ENCODE results near the gene KDM5B. TPM values are rescaled to one million over a fixed set of nuclear protein-coding genes. Genes with fewer than 3 reads are reported as not detected.
"Not testable (repeated sequence)": the region's sequence is repeated elsewhere in the genome, so short reads cannot be mapped to it uniquely, and the experiment has no call there.

Gene KDM5B
- total and polyA plus RNA-seq, 2 donors from 2014 or later, result 10.7 to 55.5 TPM

DNA sequence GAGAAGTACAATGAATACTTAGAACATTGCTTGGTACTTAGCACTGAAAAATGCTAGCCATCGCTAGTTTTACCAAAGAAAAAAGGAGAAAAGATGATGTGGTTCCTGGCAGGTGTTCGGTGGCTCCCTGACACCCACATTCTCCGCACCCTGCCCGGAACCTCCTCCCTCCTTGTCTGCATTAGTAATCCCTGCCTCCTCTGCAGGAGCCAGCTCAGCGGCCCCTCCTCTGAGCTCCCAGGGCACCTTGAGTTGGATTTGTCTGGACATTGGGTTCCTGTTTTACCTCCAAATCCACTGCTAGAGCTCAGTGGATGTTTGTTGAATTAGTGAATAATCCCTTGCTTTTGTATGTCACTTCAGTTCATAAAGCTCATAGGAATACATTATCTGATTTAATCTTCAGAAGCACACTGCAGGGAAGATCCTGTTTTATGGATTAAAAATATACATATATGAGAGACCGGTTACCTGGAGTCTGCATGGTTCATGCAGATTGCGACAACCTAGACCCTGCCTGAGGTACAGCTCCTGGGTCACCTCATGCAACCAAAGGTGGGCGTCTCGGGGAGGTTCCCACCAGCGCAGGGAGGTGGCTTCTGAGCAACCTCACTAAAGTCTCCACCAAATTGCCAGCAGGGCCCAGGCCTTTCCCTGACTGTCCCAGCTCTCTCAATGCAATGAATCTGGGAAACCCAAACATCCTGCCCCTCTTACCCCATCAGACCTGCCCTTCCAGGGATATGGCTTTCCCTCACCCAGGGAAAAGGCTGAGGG, 26.7 kb upstream of the KDM5B start:
- DNase-seq (no peak), FAIRE-seq (no peak)
- no peaks in the 10 kb centered on the region for H3K4me1 ChIP-seq (ENCODE audit: control insufficient read depth in 2 of 3, insufficient read depth in 2 of 3, low read depth in 1 of 3, low read length in 3 of 3)
- intact Hi-C loops (cut with DNase I), result no loop called here
- H3K27ac ChIP-seq (ENCODE audit: low read depth in 2 of 2, low read length in 2 of 2), result no peak overlapping the region
- TF ChIP-seq CTCF (IDR thresholded peaks at IDR 0.05; ENCODE audit: borderline replicate concordance, extremely low read depth, insufficient read depth), result no peak
- no peak overlapping the region for H3K9ac ChIP-seq (ENCODE audit: low read length in 3 of 3)
- no peaks in the 10 kb centered on the region for H3K9me3 ChIP-seq (ENCODE audit: control insufficient read depth in 2 of 3, insufficient read depth in 1 of 3, low read length in 3 of 3)
- no peaks in the 10 kb centered on the region for H3K36me3 ChIP-seq (ENCODE audit: control insufficient read depth in 2 of 3, insufficient read depth in 3 of 3, low read length in 3 of 3)
- no peak overlapping the region for H3K4me3 ChIP-seq (ENCODE audit: low read length in 3 of 3)
- no peaks in the 10 kb centered on the region for H3K27me3 ChIP-seq (ENCODE audit: control insufficient read depth, insufficient read depth, low read length)

DNA sequence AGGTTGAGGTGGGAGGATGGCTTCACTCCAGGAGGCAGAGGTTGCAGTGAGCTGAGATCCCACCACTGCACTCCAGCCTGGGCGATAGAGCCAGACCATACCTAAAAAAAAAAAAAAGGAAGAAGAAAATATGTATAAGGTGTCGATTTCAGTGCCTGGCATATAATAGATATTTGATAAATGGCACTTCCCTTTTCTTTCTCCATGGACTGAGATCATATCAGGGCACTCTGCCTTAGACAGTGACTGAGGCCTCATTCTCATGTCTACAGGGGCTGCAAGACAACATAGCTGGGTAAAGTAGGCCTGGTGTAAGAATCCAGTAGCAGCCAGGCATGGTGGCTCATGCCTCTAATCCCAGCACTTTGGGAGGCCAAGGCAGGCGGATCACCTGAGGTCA, 23.7 kb upstream of the KDM5B start:
- H3K27me3 ChIP-seq (ENCODE audit: control insufficient read depth, insufficient read depth, low read length), result no peaks in the 10 kb centered on the region
- no peaks in the 10 kb centered on the region for H3K9me3 ChIP-seq (ENCODE audit: control insufficient read depth in 2 of 3, insufficient read depth in 1 of 3, low read length in 3 of 3)
- H3K27ac ChIP-seq (ENCODE audit: low read depth in 2 of 2, low read length in 2 of 2), result no peak overlapping the region
- H3K36me3 ChIP-seq (ENCODE audit: control insufficient read depth in 2 of 3, insufficient read depth in 3 of 3, low read length in 3 of 3), result no peaks in the 10 kb centered on the region
- no peak for FAIRE-seq
- no peak for DNase-seq
- TF ChIP-seq CTCF (IDR thresholded peaks at IDR 0.05; ENCODE audit: borderline replicate concordance, extremely low read depth, insufficient read depth), result no peak
- intact Hi-C loops (cut with DNase I), result no loop called here
- no peak overlapping the region for H3K4me3 ChIP-seq (ENCODE audit: low read length in 3 of 3)
- no peaks in the 10 kb centered on the region for H3K4me1 ChIP-seq (ENCODE audit: control insufficient read depth in 2 of 3, insufficient read depth in 2 of 3, low read depth in 1 of 3, low read length in 3 of 3)
- no peak overlapping the region for H3K9ac ChIP-seq (ENCODE audit: low read length in 3 of 3)

DNA sequence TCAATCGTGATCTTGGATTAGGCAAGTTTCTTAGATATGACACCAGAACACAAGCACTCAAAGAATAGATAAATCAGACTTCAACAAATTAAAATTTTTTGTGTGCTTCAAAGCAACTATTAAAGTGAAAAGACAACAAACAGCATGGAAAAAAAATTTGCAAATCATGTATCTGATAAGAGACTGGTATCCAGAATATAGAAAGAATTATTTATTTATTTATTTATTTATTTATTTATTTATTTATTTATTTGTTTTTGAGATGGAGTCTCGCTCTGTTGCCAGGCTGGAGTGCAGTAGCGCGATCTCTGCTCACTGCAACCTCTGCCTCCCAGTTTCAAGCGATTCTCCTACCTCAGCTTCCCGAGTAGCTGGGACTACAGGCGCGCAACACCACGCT, 21.0 kb upstream of the KDM5B start:
- FAIRE-seq; H3K27ac ChIP-seq (ENCODE audit: low read depth in 2 of 2, low read length in 2 of 2); DNase-seq; H3K9ac ChIP-seq (ENCODE audit: low read length in 3 of 3); intact Hi-C loops (cut with DNase I); H3K27me3 ChIP-seq (ENCODE audit: control insufficient read depth, insufficient read depth, low read length); H3K4me1 ChIP-seq (ENCODE audit: control insufficient read depth in 2 of 3, insufficient read depth in 2 of 3, low read depth in 1 of 3, low read length in 3 of 3); H3K36me3 ChIP-seq (ENCODE audit: control insufficient read depth in 2 of 3, insufficient read depth in 3 of 3, low read length in 3 of 3); H3K9me3 ChIP-seq (ENCODE audit: control insufficient read depth in 2 of 3, insufficient read depth in 1 of 3, low read length in 3 of 3); H3K4me3 ChIP-seq (ENCODE audit: low read length in 3 of 3): not testable (repeated sequence)

DNA sequence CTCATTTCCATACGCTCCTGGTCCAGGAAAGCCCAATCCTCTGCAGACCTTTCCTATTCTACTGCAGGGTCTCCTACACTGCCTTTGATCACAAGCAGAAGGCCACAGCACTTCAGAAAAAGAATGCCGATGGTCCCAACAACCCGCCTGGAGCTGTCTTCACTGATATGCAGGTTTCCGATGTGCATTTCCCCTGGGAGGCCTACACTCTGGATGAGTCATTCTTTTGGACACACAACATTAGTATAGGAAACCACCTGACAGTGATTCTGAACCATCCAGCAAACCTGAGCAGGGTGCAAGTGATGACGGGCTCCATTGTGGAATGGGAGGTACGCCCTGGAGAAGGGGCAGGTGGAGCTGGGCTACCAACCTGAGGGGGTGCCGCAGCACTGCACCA, 17.5 kb upstream of the KDM5B start:
- H3K27ac ChIP-seq (ENCODE audit: low read depth in 2 of 2, low read length in 2 of 2), result no peak overlapping the region
- H3K9ac ChIP-seq (ENCODE audit: low read length in 3 of 3), result no peak overlapping the region
- H3K36me3 ChIP-seq (ENCODE audit: control insufficient read depth in 2 of 3, insufficient read depth in 3 of 3, low read length in 3 of 3), result no peaks in the 10 kb centered on the region
- H3K4me3 ChIP-seq (ENCODE audit: low read length in 3 of 3), result no peak overlapping the region
- H3K9me3 ChIP-seq (ENCODE audit: control insufficient read depth in 2 of 3, insufficient read depth in 1 of 3, low read length in 3 of 3), result no peaks in the 10 kb centered on the region
- H3K27me3 ChIP-seq (ENCODE audit: control insufficient read depth, insufficient read depth, low read length), result no peaks in the 10 kb centered on the region
- no peak for FAIRE-seq
- no peaks in the 10 kb centered on the region for H3K4me1 ChIP-seq (ENCODE audit: control insufficient read depth in 2 of 3, insufficient read depth in 2 of 3, low read depth in 1 of 3, low read length in 3 of 3)
- intact Hi-C loops (cut with DNase I), result no loop called here
- no peak for TF ChIP-seq CTCF (IDR thresholded peaks at IDR 0.05; ENCODE audit: borderline replicate concordance, extremely low read depth, insufficient read depth)
- no peak for DNase-seq

Measured in kidney (tissue), 14 donors.